ENCODE data around the gene FBXW11. TPM values are rescaled to one million over a fixed set of nuclear protein-coding genes. Genes with fewer than 3 reads are reported as not detected.

Gene FBXW11
- total RNA-seq, 1 donor from 2014 or later = 110 TPM

GRCh38 chr5:171898386-171898785 is 108.1 kb downstream of the FBXW11 start:
- H3K4me1 Mint-ChIP-seq (ENCODE audit: low read depth, unreplicated experiment) = peaks cover 3% of the 10 kb centered on the region
- no peaks in the 10 kb centered on the region for H3K27me3 Mint-ChIP-seq (ENCODE audit: unreplicated experiment)
- H3K36me3 Mint-ChIP-seq (ENCODE audit: unreplicated experiment) = no peaks in the 10 kb centered on the region
- no peaks in the 10 kb centered on the region for H3K9me3 Mint-ChIP-seq (ENCODE audit: unreplicated experiment)
- no peak overlapping the region for H3K27ac Mint-ChIP-seq (ENCODE audit: unreplicated experiment)
- no peak overlapping the region for H3K4me3 Mint-ChIP-seq (ENCODE audit: unreplicated experiment)
- no peak for DNase-seq
- TF ChIP-seq, protein P1, sequence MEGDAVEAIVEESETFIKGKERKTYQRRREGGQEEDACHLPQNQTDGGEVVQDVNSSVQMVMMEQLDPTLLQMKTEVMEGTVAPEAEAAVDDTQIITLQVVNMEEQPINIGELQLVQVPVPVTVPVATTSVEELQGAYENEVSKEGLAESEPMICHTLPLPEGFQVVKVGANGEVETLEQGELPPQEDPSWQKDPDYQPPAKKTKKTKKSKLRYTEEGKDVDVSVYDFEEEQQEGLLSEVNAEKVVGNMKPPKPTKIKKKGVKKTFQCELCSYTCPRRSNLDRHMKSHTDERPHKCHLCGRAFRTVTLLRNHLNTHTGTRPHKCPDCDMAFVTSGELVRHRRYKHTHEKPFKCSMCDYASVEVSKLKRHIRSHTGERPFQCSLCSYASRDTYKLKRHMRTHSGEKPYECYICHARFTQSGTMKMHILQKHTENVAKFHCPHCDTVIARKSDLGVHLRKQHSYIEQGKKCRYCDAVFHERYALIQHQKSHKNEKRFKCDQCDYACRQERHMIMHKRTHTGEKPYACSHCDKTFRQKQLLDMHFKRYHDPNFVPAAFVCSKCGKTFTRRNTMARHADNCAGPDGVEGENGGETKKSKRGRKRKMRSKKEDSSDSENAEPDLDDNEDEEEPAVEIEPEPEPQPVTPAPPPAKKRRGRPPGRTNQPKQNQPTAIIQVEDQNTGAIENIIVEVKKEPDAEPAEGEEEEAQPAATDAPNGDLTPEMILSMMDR (IDR thresholded peaks at IDR 0.05; ENCODE audit: partially characterized antibody, unreplicated experiment) = no peak

- Mint-ChIP-seq H3K27me3 (ENCODE audit: unreplicated experiment) (no peaks in the 10 kb centered on the region), H3K27ac (ENCODE audit: unreplicated experiment) (no peak overlapping the region), H3K36me3 (ENCODE audit: unreplicated experiment) (no peaks in the 10 kb centered on the region), H3K4me3 (ENCODE audit: unreplicated experiment) (no peak overlapping the region), H3K9me3 (ENCODE audit: unreplicated experiment) (no peaks in the 10 kb centered on the region), H3K4me1 (ENCODE audit: low read depth, unreplicated experiment) (peaks cover 3% of the 10 kb centered on the region)
- DNase-seq = no peak
- TF ChIP-seq, protein P1 (IDR thresholded peaks at IDR 0.05; ENCODE audit: partially characterized antibody, unreplicated experiment) = no peak
These were observed 109.2 kb downstream of the FBXW11 start for GRCh38 chr5:171897231-171897630.

DNA sequence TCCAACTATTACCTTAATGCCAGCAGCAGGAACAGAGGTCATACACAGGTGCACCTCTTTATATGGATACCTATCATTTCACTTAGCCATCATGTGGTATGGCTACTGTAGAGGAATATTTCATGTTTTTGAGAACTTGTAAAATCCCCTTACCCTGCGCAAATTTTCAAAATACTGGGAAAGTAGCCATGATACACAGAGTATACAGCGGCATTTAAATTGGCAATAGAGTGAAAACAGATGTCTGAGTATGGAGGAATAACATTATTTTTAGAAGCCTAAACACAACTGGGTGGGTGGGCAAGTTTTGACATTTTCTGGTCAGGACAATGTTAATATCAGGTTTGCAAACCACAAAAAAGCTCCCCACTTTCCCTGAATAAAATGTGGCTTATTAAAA is 111.4 kb downstream of the FBXW11 start:
- Mint-ChIP-seq H3K36me3 (ENCODE audit: unreplicated experiment) (no peaks in the 10 kb centered on the region), H3K4me3 (ENCODE audit: unreplicated experiment) (no peak overlapping the region), H3K9me3 (ENCODE audit: unreplicated experiment) (no peaks in the 10 kb centered on the region)

GRCh38 chr5:171893290-171893886 is 113.0 kb downstream of the FBXW11 start:
- H3K4me3 Mint-ChIP-seq (ENCODE audit: unreplicated experiment) = no peak overlapping the region
- peaks cover 8% of the 10 kb centered on the region for H3K4me1 Mint-ChIP-seq (ENCODE audit: low read depth, unreplicated experiment)
- H3K27ac Mint-ChIP-seq (ENCODE audit: unreplicated experiment) = no peak overlapping the region
- no peaks in the 10 kb centered on the region for H3K27me3 Mint-ChIP-seq (ENCODE audit: unreplicated experiment)
- TF ChIP-seq, protein P1 (IDR thresholded peaks at IDR 0.05; ENCODE audit: partially characterized antibody, unreplicated experiment) = no peak
- H3K9me3 Mint-ChIP-seq (ENCODE audit: unreplicated experiment) = peaks cover 2% of the 10 kb centered on the region
- DNase-seq = no peak
- H3K36me3 Mint-ChIP-seq (ENCODE audit: unreplicated experiment) = no peaks in the 10 kb centered on the region

More for the DNA sequence above, 111.4 kb downstream of the FBXW11 start:
- Mint-ChIP-seq H3K27ac (ENCODE audit: unreplicated experiment) (no peak overlapping the region), H3K4me1 (ENCODE audit: low read depth, unreplicated experiment) (peaks cover 3% of the 10 kb centered on the region), H3K27me3 (ENCODE audit: unreplicated experiment) (no peaks in the 10 kb centered on the region)
- TF ChIP-seq, protein P1 (IDR thresholded peaks at IDR 0.05; ENCODE audit: partially characterized antibody, unreplicated experiment) = no peak
- no peak for DNase-seq

GRCh38 chr5:171891595-171891994 is 114.8 kb downstream of the FBXW11 start:
- DNase-seq = no peak
- TF ChIP-seq, protein P1 (IDR thresholded peaks at IDR 0.05; ENCODE audit: partially characterized antibody, unreplicated experiment) = no peak
- no peak overlapping the region for H3K4me3 Mint-ChIP-seq (ENCODE audit: unreplicated experiment)
- peaks cover 2% of the 10 kb centered on the region for H3K9me3 Mint-ChIP-seq (ENCODE audit: unreplicated experiment)
- H3K27me3 Mint-ChIP-seq (ENCODE audit: unreplicated experiment) = no peaks in the 10 kb centered on the region
- H3K4me1 Mint-ChIP-seq (ENCODE audit: low read depth, unreplicated experiment) = peaks cover 12% of the 10 kb centered on the region
- H3K27ac Mint-ChIP-seq (ENCODE audit: unreplicated experiment) = no peak overlapping the region
- H3K36me3 Mint-ChIP-seq (ENCODE audit: unreplicated experiment) = no peaks in the 10 kb centered on the region
